Endometrial microvascular endothelial cells (primary cell): ENCODE measurements around the gene STAC. TPM values are rescaled to one million over a fixed set of nuclear protein-coding genes. Genes with fewer than 3 reads are reported as not detected.

Experiments
- in situ Hi-C: cut with HindIII; loops from 2 replicates; pipeline ENCODE4 v1.10.0; 2017; ENCODE audit warnings: low sequenced_read_pairs, low pct_unique_long_range_greater_than_20kb; ENCODE audit errors: inconsistent ontology term
- total RNA-seq: library from RNA; depleted of rRNA; stranded (reverse); fragments of >200 nt; gene quantifications from one replicate; pipeline ENCODE4 v1.2.3, GENCODE V29; 2015; ENCODE audit errors: inconsistent ontology term

STAC gene, protein sequence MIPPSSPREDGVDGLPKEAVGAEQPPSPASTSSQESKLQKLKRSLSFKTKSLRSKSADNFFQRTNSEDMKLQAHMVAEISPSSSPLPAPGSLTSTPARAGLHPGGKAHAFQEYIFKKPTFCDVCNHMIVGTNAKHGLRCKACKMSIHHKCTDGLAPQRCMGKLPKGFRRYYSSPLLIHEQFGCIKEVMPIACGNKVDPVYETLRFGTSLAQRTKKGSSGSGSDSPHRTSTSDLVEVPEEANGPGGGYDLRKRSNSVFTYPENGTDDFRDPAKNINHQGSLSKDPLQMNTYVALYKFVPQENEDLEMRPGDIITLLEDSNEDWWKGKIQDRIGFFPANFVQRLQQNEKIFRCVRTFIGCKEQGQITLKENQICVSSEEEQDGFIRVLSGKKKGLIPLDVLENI
- total RNA-seq: 0.46 TPM

- in situ Hi-C loops: no loop called here
Observed at GRCh38 chr3:36380221-36381031, at the start of gene STAC. Gene STAC (plus strand): TSS chr3:36380504. CDS start chr3:36380644, 140 bp downstream.

DNA sequence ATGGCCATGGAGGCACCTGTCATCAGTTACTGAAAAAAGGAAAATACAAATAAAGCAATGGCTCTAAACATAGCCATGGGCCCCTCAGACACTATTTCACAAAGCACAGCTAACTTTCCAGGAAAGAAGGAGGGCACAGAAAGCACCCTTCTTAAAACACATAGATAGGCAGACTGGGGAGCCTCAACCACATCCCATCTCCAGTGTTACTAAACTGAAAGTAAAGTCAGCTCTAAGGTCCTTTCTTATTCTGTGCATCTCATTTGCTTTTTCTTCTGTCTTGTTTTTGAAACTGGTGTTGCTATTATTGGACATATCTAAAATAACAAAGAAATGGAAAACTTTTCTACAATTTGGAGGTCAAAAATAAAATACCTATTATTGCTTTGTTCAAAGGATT lies 48.2 kb upstream of the STAC start:
- in situ Hi-C loops: no loop called here

- in situ Hi-C loops: no loop called here
Observed at GRCh38 chr3:36362216-36362615, 18.1 kb upstream of the STAC start.

- in situ Hi-C loops: no loop called here
Observed at GRCh38 chr3:36362973-36363372, 17.3 kb upstream of the STAC start.

GRCh38 chr3:36364260-36364659 lies 16.0 kb upstream of the STAC start:
- in situ Hi-C loops: no loop called here

GRCh38 chr3:36365829-36366228 lies 14.5 kb upstream of the STAC start:
- in situ Hi-C loops: no loop called here

DNA sequence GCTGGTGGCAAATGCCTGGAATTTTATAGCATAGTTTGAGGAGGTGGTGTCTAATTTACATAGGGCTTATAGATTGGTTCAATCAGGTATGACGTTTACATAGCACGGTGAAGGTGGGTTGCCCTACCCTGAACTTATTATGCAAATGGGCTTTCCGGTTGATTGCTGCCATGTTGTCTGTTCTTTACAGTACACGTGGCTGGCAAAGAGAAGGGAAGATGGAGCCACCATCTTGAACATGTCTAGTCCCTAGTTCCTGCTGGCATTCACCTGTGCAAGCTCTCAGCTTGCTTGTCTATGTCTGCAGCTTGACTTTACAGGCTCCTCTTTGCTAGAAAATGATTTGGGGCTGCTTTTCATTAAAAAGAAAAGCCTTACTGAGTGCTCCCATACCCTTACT lies 14.0 kb upstream of the STAC start:
- in situ Hi-C loops: no loop called here

GRCh38 chr3:36367912-36368573 lies 12.3 kb upstream of the STAC start:
- in situ Hi-C loops: no loop called here

GRCh38 chr3:36372534-36372935 lies 7.8 kb upstream of the STAC start:
- in situ Hi-C loops: no loop called here

DNA sequence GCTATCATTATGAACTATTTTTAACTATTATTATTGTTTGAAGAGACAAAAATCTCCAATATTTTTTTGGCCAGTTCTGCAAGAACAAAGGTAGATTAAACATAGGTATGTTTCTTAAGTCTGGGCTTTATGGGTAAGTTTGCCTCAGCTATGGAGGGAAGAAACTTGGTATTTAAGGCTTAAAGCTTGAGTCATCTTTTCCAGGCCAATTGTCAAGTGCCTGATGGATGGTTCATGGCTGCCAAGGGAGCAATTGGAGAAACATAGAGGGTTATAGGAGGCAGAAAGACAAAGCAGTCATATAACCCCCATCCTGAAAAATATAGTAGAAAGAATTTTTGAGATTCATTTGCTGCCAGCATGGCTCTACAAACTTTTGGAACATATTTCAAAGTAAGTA lies 7.2 kb upstream of the STAC start:
- in situ Hi-C loops: no loop called here

- in situ Hi-C loops: no loop called here
Observed at GRCh38 chr3:36373666-36374065, 6.6 kb upstream of the STAC start.

- in situ Hi-C loops: no loop called here
Observed at GRCh38 chr3:36379872-36380220, 458 bp upstream of the STAC start.

DNA sequence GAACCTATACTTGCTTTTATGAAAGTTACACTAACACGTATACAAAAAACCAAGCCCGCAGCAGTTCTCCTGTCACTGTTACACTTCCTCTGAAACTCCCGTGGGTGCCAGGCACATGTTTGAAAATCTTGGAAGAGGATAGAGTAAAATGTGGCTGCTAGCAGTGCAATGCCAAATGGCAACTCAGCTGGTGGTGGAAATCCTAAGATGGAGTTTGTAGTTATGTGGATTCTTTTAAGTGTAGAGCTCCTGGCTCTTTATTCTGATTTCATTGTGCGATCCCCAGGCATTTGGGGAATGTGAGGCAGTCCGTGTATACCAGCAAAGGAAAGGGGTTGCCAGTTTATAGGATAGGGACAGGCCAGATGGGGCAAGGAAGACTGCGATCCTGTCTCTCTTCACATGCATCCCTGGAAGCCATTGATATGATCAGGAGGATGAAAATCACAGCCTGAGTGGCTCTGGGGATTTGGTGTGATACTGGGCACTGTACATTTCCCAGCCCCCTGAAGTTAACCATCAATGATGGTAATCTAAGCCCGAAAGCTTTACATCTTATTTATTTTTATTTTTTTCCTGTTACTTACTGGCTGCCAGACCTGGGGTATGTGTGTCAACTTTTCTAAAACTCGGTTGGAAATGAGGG lies 1.1 kb downstream of the STAC start:
- in situ Hi-C loops: no loop called here

DNA sequence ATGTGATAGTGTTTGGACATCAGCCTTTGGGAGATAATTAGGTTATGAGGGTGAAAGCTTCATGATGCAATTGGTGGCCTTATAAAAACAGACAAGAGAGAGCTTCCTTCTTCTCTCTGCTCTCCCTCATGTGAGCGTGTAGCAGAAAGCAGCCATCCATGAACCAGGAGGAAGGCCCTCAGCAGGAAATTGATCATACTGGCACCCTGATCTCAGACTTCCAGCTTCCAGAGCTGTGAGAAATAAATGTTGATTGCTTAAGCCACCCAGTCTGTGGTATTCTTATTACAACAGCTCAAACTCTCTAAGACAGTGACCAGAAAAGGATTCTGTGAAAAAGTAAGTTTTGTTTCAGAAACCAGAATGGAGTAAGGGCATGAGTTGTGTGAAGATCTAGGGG lies 13.3 kb downstream of the STAC start:
- in situ Hi-C loops: no loop called here

GRCh38 chr3:36394176-36394575 lies 13.9 kb downstream of the STAC start:
- in situ Hi-C loops: no loop called here

- in situ Hi-C loops: no loop called here
Observed at GRCh38 chr3:36397841-36398240, 17.5 kb downstream of the STAC start.

GRCh38 chr3:36399933-36400332 lies 19.6 kb downstream of the STAC start:
- in situ Hi-C loops: no loop called here

- in situ Hi-C loops: no loop called here
Observed at GRCh38 chr3:36401056-36401455, 20.8 kb downstream of the STAC start.

GRCh38 chr3:36403661-36404060 lies 23.4 kb downstream of the STAC start:
- in situ Hi-C loops: no loop called here
